Lower leg skin (tissue), 3 donors: ENCODE measurements around the gene MEX3C.

Experiments
- POLR2A ChIP-seq, 2 donors: fragments of 450-650 bp; IDR thresholded peaks; one replicate each; pipeline ENCODE4 v1.6.1; 2016 to 2017; ENCODE audit warnings: antibody characterized with exemption in 2 of 2, mild to moderate bottlenecking in 1 of 2, moderate library complexity in 1 of 2
- TF ChIP-seq, protein P1 (sequence below), 3 donors: fragments of 450-650 bp; IDR thresholded peaks; one replicate each; pipeline ENCODE4 v1.5.1; 2016; ENCODE audit warnings: antibody characterized with exemption in 3 of 3, mild to moderate bottlenecking in 3 of 3, moderate library complexity in 2 of 3

DNA sequence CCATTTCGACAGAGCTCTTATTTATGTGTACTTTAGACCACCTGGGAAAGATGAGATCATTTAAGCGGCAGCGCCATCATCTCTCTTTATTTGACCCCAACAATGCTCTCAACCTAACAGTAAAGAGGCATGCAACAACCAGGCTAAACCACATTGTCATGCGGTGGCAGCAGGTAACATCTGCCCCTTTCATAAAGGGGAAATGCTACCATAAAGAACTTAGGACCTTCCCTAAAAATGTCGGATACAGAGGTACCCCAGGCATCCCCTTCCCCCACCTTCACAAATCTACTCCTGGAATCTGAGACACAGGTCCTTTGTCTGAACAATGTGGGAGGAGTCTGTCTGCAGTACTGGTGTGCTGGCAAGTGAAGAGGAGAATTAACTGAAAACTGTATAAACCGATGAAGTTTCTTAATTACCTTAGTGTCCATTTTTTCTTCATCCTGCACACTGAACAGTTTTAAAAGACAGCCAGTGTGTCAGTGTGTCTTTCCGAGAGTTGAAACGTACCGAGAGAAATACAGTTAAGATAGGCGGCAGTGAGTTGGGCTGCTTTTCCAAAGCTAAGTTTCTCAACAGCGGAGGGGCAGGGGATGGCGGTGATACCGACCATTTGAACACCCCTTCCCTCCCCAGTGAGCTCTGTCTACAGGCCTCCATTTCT lies 1.9 kb downstream of the MEX3C start:
- TF ChIP-seq POLR2A (IDR thresholded peaks at IDR 0.05), result no peak
- TF ChIP-seq, protein P1, sequence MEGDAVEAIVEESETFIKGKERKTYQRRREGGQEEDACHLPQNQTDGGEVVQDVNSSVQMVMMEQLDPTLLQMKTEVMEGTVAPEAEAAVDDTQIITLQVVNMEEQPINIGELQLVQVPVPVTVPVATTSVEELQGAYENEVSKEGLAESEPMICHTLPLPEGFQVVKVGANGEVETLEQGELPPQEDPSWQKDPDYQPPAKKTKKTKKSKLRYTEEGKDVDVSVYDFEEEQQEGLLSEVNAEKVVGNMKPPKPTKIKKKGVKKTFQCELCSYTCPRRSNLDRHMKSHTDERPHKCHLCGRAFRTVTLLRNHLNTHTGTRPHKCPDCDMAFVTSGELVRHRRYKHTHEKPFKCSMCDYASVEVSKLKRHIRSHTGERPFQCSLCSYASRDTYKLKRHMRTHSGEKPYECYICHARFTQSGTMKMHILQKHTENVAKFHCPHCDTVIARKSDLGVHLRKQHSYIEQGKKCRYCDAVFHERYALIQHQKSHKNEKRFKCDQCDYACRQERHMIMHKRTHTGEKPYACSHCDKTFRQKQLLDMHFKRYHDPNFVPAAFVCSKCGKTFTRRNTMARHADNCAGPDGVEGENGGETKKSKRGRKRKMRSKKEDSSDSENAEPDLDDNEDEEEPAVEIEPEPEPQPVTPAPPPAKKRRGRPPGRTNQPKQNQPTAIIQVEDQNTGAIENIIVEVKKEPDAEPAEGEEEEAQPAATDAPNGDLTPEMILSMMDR (IDR thresholded peaks at IDR 0.05), result no peak
